WI38 (cell line): ENCODE data around the gene SGPP2.
"Not testable (repeated sequence)": the region's sequence is repeated elsewhere in the genome, so short reads cannot be mapped to it uniquely, and the experiment has no call there.

Source experiments
- H3K4me3 ChIP-seq: 2 replicates; pipeline ENCODE4 v1.5.1; 2011; ENCODE audit warnings: low read depth, mild to moderate bottlenecking, control low read depth, low read length
- TF ChIP-seq, protein P1 (sequence below): IDR thresholded peaks from 2 replicates; pipeline ENCODE4 v1.5.1; 2012; ENCODE audit warnings: low read depth, mild to moderate bottlenecking, control low read depth, low read length

Gene SGPP2

DNA sequence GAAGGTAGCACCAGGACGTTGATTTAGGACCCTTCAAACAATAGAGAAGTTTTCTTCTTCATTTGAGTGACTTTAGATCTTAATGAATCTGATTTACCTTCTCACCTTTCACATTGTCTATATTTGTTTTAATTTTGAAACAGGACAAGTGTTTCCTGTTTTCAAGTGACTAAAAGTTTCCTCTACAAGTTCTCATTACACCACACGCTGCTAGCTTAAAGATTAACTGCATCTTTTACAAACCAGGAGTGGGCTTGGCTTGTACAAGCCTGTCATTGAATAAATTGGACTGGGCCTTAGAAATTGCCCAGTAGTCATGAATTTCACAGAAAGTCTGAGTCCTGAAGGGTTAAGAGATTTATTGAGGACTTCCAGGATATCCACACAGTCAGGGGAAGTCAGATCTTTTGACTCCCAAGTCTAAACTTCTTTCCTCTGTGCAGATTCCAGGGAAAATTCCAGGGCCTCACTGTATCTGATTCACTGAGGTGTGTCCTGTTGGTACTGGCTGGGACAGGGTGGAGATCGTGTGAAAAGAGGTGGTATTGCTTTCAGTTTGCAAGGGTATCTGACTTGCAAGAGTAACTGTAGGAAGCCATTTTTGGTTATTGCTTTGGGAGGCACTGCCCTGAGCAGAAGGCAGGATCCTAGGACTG, 3.4 kb downstream of the SGPP2 start:
- TF ChIP-seq, protein P1, sequence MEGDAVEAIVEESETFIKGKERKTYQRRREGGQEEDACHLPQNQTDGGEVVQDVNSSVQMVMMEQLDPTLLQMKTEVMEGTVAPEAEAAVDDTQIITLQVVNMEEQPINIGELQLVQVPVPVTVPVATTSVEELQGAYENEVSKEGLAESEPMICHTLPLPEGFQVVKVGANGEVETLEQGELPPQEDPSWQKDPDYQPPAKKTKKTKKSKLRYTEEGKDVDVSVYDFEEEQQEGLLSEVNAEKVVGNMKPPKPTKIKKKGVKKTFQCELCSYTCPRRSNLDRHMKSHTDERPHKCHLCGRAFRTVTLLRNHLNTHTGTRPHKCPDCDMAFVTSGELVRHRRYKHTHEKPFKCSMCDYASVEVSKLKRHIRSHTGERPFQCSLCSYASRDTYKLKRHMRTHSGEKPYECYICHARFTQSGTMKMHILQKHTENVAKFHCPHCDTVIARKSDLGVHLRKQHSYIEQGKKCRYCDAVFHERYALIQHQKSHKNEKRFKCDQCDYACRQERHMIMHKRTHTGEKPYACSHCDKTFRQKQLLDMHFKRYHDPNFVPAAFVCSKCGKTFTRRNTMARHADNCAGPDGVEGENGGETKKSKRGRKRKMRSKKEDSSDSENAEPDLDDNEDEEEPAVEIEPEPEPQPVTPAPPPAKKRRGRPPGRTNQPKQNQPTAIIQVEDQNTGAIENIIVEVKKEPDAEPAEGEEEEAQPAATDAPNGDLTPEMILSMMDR: no peak
- H3K4me3 ChIP-seq: no peak overlapping the region

DNA sequence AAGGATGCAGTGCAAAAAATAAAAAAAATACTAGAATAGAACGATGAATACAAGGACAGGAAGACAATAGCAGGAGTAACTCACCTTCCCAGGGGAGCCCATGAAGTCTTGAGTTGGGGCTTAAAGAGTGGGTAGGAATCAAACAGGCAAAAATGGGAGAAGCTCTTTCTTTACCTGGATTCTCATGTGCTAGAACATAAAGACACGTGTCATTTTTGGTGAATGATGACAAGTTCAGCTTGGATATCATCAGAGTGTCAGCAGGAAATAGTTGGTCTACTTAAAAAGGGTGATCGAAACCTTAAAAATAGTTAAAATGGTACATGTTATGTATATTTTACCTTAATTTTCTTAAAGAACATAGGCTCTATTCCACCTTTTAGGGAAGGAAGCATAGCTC, 5.7 kb downstream of the SGPP2 start:
- TF ChIP-seq, protein P1: no peak
- H3K4me3 ChIP-seq: no peak overlapping the region

DNA sequence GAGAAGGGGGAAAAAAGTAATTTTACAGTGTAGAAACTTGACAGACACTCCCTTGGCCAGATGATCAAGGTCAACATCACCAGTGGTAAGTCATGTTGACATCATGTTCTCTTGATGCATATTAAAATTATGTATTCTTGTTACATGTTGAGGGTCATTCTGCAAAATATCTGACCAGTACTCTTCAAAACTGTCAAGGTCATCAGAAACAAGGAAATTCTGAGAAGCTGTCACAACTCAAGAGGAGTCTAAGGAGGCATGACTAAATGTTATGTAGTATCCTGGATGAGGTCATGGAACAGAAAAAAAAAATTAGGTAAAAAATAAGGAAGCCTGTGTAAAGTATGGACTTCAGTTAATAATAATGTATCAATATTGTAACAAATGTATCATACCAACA, 6.3 kb downstream of the SGPP2 start:
- TF ChIP-seq, protein P1: no peak
- no peak overlapping the region for H3K4me3 ChIP-seq

DNA sequence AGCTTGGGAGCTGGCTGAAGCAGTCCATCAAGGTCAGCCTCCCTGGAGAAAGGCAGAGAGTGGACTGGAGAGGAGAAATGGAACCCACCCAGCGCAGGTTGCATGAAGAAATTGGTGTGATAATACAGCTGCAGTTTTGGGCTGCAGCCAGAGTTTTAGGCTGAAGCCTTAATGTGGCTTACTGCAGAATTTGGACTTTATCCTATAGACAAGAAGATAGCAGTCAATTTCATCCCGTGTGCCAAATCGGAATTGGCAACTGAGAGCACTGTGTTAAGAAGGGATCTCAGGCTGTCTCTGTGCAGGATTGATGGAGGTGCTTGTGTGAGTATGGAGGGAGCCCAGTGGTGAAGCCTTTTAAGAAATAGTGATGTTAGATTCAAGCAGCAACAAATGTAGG, 7.5 kb downstream of the SGPP2 start:
- H3K4me3 ChIP-seq: no peak overlapping the region
- TF ChIP-seq, protein P1: no peak

DNA sequence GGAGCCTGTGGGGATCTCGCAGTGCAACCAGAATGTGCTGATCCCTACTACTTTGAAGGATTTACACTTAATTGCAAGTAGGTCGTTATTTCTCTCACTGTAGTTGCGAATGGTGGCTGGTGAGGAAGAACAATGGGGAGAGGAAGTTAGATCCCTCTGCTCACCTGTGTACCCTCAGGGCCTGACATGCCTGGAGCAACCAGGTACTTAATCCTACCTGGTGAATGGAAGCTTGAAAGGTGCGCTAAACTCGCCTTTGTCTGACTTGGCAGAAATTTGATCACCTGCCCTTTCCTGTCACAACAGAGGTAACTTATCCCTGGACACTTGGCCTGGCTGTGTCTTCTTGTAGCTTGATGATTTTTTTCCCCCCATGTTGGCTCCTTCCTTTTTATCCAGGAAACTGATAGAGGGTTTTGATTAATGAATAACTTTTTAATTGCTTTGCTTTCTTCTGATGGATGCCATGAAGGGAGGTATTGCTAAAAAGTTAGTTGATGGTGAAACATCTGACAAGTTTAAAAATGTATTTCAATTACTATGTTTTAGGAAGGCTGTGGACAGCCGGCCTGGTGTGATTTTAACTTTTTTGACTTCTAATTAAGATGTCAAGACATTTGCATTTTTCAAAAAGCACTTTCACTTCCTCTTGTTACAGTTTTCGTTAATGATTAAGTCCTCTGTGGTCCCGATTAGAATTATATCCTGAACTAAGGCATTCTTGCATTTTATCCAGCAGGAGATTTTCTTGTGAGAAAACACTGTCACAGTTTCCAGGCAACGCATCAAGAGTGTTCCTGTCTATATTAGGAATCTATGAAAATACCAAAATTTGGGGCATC, 9.2 kb downstream of the SGPP2 start:
- TF ChIP-seq, protein P1: no peak
- no peak overlapping the region for H3K4me3 ChIP-seq

DNA sequence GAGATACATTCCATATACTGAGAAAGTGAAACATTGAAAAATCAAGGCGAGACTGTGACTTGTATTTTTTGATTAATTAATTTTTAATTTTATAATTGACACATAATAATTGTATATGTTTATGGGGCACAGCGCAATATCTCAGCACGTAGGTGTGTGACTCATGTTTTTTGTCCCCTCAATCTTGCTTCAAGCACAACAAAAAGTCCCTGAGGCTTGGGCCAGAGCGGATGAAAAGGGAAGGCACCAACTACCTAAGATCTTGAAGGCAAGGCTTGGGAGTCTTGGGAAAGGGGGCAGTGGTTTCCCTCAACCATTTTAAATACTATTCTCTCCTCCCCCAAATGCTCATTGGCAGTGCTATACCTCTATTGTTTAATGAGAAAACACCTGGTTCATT, 9.9 kb downstream of the SGPP2 start:
- H3K4me3 ChIP-seq: no peak overlapping the region

DNA sequence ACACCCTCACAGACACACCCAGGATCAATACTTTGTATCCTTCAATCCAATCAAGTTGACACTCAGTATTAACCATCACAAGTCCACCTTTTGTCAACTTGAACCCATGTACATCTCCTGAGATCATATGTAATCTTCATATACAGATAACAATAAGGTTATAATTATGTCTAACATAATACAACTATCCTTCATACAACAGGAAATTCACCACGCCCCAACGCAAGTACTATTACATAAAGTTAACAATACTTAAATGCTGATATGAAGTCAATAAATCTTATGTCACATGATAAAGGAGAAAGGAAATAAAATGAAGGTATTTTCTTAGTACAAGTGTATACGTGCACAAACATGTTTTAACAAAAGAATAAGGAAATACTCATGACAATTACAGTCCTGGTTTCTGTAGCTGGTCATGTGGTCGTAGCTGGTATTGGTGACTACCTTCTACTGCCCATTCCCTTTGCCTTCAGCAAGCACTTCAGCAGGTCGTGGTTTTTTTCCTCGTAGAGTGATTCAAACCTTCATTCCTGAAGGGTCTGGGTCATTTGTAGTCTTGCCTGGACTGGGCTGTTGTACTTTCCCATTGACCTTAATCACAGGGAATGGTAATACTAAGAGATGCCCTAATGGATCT, 11.2 kb downstream of the SGPP2 start:
- H3K4me3 ChIP-seq: not testable (repeated sequence)

More for the DNA sequence above, 9.9 kb downstream of the SGPP2 start:
- TF ChIP-seq, protein P1: no peak
